HCT116 (cell line): ENCODE results near the gene POSTN. TPM values are rescaled to one million over a fixed set of nuclear protein-coding genes. Genes with fewer than 3 reads are reported as not detected.

ENCODE experiments used
- ATAC-seq: fragments of 200-7000 bp; cut with Tn5 transposase; 2 replicates; pipeline ENCODE4 v1.9.1; 2020; ENCODE audit warnings: mild to moderate bottlenecking, moderate library complexity
- BruUV-seq: library from RNA; stranded (reverse); fragments of 400-500 nt; replicated peaks from 2 replicates; lab custom pipeline; 2021; lab: Mats Ljungman, UMichigan
- CTCF ChIA-PET: fragments of 300-600 bp; sonication (Branson Sonifier 250); formaldehyde crosslinking; loops from one replicate; lab custom pipeline; 2021; ENCODE audit warnings: antibody characterized with exemption; lab: Charles Lee
- POLR2A ChIA-PET: fragments of 300-600, 350-600 bp; sonication (Branson Sonifier 250); formaldehyde crosslinking; loops from one replicate; lab custom pipeline; 2021; ENCODE audit warnings: antibody characterized with exemption; lab: Charles Lee
- RAD21 ChIA-PET, 2 experiments: fragments of 300-600 bp; sonication (Branson Sonifier 250); formaldehyde crosslinking; loops; one replicate each; lab custom pipeline; 2023; ENCODE audit warnings: low total read pairs in 2 of 2; ENCODE audit not compliant: uncharacterized antibody in 2 of 2, unreplicated experiment in 2 of 2, low non-redundant PET in 1 of 2; lab: Charles Lee
- DNase-seq: peaks from one replicate; pipeline ENCODE4 v3.0.0-alpha.2; 2010; ENCODE audit warnings: low read depth, low spot score
- H2AFZ ChIP-seq: fragments of 200-600 bp; shearing (Covaris generic), sonication (generic); 2 replicates; pipeline ENCODE4 v1.6.1; 2017; ENCODE audit warnings: low read depth, mixed run types, mixed read lengths, antibody characterized with exemption, low read length; ENCODE audit not compliant: poor library complexity, severe bottlenecking
- H3K27ac ChIP-seq: 2 replicates; pipeline ENCODE4 v1.5.1; 2012; ENCODE audit warnings: low read depth, low read length
- H3K27me3 ChIP-seq: fragments of 200-600 bp; sonication (generic); 2 replicates; pipeline ENCODE4 v1.6.1; 2016; ENCODE audit warnings: mixed run types, low read length, mixed read lengths; ENCODE audit not compliant: insufficient read depth
- H3K36me3 ChIP-seq, 2 experiments: fragments of 200-500 bp in 1 of 2; fragments of 200-600 bp in 1 of 2; sonication (Bioruptor generic) in 1 of 2; sonication (generic) in 1 of 2; 2 replicates each; pipeline versions ENCODE4 v1.5.1 to v1.6.1; 2014 to 2016; ENCODE audit warnings: low read length in 2 of 2, inconsistent platforms in 1 of 2, mixed read lengths in 1 of 2, mixed run types in 1 of 2; ENCODE audit not compliant: insufficient read depth in 2 of 2, control insufficient read depth in 1 of 2
- H3K4me1 ChIP-seq, 2 experiments: fragments of 200-600 bp in 1 of 2; sonication (generic) in 1 of 2; 2 replicates each; pipeline versions ENCODE4 v1.5.1 to v1.6.1; 2012 to 2017; ENCODE audit warnings: low read length in 2 of 2, inconsistent platforms in 1 of 2, mild to moderate bottlenecking in 1 of 2, mixed read lengths in 1 of 2, mixed run types in 1 of 2, moderate library complexity in 1 of 2; ENCODE audit not compliant: insufficient read depth in 2 of 2, control insufficient read depth in 1 of 2
- H3K4me2 ChIP-seq: fragments of 200-600 bp; sonication (generic); 2 replicates; pipeline ENCODE4 v1.6.1; 2017; ENCODE audit warnings: mixed run types, low read length, mixed read lengths
- H3K4me3 ChIP-seq, 2 experiments: fragments of 200-600 bp in 1 of 2; sonication (generic) in 1 of 2; replicated peaks in 1 of 2; 2 replicates each; pipeline ENCODE4 v1.5.1; 2011 to 2016; ENCODE audit warnings: low read length in 2 of 2, control low read depth in 1 of 2, low read depth in 1 of 2, mild to moderate bottlenecking in 1 of 2, mixed read lengths in 1 of 2, mixed run types in 1 of 2
- H3K79me2 ChIP-seq: fragments of 200-600 bp; sonication (generic); 2 replicates; pipeline ENCODE4 v1.6.1; 2017; ENCODE audit warnings: mild to moderate bottlenecking, mixed run types, low read length, moderate library complexity, mixed read lengths; ENCODE audit not compliant: insufficient read depth
- H3K9ac ChIP-seq: fragments of 200-600 bp; sonication (generic); 2 replicates; pipeline ENCODE4 v1.6.1; 2016; ENCODE audit warnings: low read length, mixed read lengths
- H3K9me2 ChIP-seq: fragments of 200-600 bp; sonication (generic), shearing (Covaris generic); 2 replicates; pipeline ENCODE4 v1.6.1; 2017; ENCODE audit warnings: mixed run types, mild to moderate bottlenecking, moderate library complexity; ENCODE audit not compliant: insufficient read depth
- H3K9me3 ChIP-seq, 2 experiments: fragments of 200-500 bp in 1 of 2; fragments of 200-600 bp in 1 of 2; sonication (Bioruptor generic) in 1 of 2; sonication (generic) in 1 of 2; 2 replicates each; pipeline ENCODE4 v1.6.1; 2014 to 2017; ENCODE audit warnings: low read length in 2 of 2, mixed read lengths in 2 of 2, inconsistent platforms in 1 of 2, low read depth in 1 of 2, mild to moderate bottlenecking in 1 of 2, mixed run types in 1 of 2, moderate library complexity in 1 of 2; ENCODE audit not compliant: control insufficient read depth in 1 of 2, insufficient read depth in 1 of 2
- H4K20me1 ChIP-seq: fragments of 200-600 bp; sonication (generic), shearing (Covaris generic); 2 replicates; pipeline ENCODE4 v1.6.1; 2017; ENCODE audit warnings: mixed run types, mild to moderate bottlenecking, moderate library complexity; ENCODE audit not compliant: insufficient read depth
- ATF3 ChIP-seq: IDR thresholded peaks from 2 replicates; pipeline ENCODE4 v1.6.1; 2012
- CBX3 ChIP-seq: IDR thresholded peaks from 2 replicates; pipeline ENCODE4 v1.6.1; 2012; ENCODE audit warnings: low read depth
- CEBPB ChIP-seq: IDR thresholded peaks from 2 replicates; pipeline ENCODE4 v1.6.1; 2012; ENCODE audit warnings: low read depth
- CTCF ChIP-seq, 3 experiments: fragments of 200-600 bp in 1 of 3; sonication (generic) in 1 of 3; IDR thresholded peaks in 2 of 3; conservative IDR thresholded peaks in 1 of 3; 2 replicates each; pipeline ENCODE4 v1.5.1; 2012 to 2017; ENCODE audit warnings: low read depth in 2 of 3, low read length in 2 of 3, antibody characterized with exemption in 1 of 3, borderline replicate concordance in 1 of 3, control low read depth in 1 of 3, mild to moderate bottlenecking in 1 of 3, mixed read lengths in 1 of 3, mixed run types in 1 of 3, moderate library complexity in 1 of 3; ENCODE audit not compliant: insufficient read depth in 1 of 3
- RAD21 ChIP-seq: IDR thresholded peaks from 2 replicates; pipeline ENCODE4 v1.6.1; 2012; ENCODE audit warnings: low read depth, mild to moderate bottlenecking
- SRF ChIP-seq: IDR thresholded peaks from 2 replicates; pipeline ENCODE4 v1.6.1; 2012; ENCODE audit warnings: low read depth
- ZNF274 ChIP-seq: fragments of 200-500 bp; sonication (Bioruptor generic); IDR thresholded peaks from 2 replicates; pipeline ENCODE4 v1.6.1; 2014; ENCODE audit warnings: mild to moderate bottlenecking, low read depth, low read length, inconsistent platforms
- intact Hi-C: fragments of 100-400 bp; cut with micrococcal nuclease; formaldehyde crosslinking; loops from 2 replicates; pipeline ENCODE4 v1.10.0; 2022
- total RNA-seq: library from RNA; stranded (reverse); gene quantifications from one replicate; pipeline ENCODE4 v1.2.1, GENCODE V29; 2021; ENCODE audit not compliant: unreplicated experiment

Gene POSTN
- total RNA-seq, 1 experiment from 2014 or later: not detected

- no peak for TF ChIP-seq CTCF (IDR thresholded peaks at IDR 0.05 in 2 of 3, conservative IDR thresholded peaks at IDR 0.05 in 1 of 3; ENCODE audit: borderline replicate concordance in 1 of 3, insufficient read depth in 1 of 3, low read depth in 2 of 3, low read length in 2 of 3)
- TF ChIP-seq ZNF274: no peak
- TF ChIP-seq SRF: no peak
- TF ChIP-seq ATF3: no peak
- no peak for TF ChIP-seq RAD21
- TF ChIP-seq, all 23 proteins: peak for 0
These were observed 14.7 kb upstream of the POSTN start (continued) for GRCh38 chr13:37613236-37613635.

- Histone ChIP-seq H3K27me3 (no peaks in the 10 kb centered on the region), H3K79me2 (no peaks in the 10 kb centered on the region), H3K9me2 (no peaks in the 10 kb centered on the region), H2AFZ (no peak overlapping the region), H4K20me1 (no peaks in the 10 kb centered on the region), H3K4me3 (no peak overlapping the region), H3K9ac (no peak overlapping the region), H3K9me3 (peaks cover 0 to 3% of the 10 kb centered on the region in 2 experiments; a peak in 2 of 4 replicates), H3K27ac (no peak overlapping the region), H3K36me3 (no peaks in the 10 kb centered on the region), H3K4me2 (no peak overlapping the region), H3K4me1 (no peaks in the 10 kb centered on the region)
- DNase-seq (no peak), ATAC-seq (no peak)
- intact Hi-C loops: no loop called here
- RAD21 ChIA-PET: no interaction called here
- TF ChIP-seq CEBPB (no peak), CTCF (IDR thresholded peaks at IDR 0.05 in 2 of 3, conservative IDR thresholded peaks at IDR 0.05 in 1 of 3; ENCODE audit: borderline replicate concordance in 1 of 3, insufficient read depth in 1 of 3, low read depth in 2 of 3, low read length in 2 of 3) (peak in 1 of 3 experiments; percentile 17; a peak in 1 of 6 replicates), RAD21 (no peak), CBX3 (no peak)
- CTCF ChIA-PET: no interaction called here
- POLR2A ChIA-PET: no interaction called here
- no TSS peak for BruUV-seq
These were observed 10.3 kb upstream of the POSTN start for GRCh38 chr13:37608750-37609339.
